Large intestine (tissue), 3 donors: ENCODE data around the gene VSIG8. TPM values are rescaled to one million over a fixed set of nuclear protein-coding genes. Genes with fewer than 3 reads are reported as not detected.

ENCODE experiments used
- DNase-seq, 2 donors: peaks; one replicate each; pipeline versions ENCODE4 v3.0.0 to v3.0.0-alpha.2; 2013
- H3K27ac ChIP-seq: one replicate; pipeline ENCODE4 v1.5.1; 2013; ENCODE audit warnings: low read length
- H3K27me3 ChIP-seq: 2 replicates; pipeline ENCODE4 v1.6.1; 2013; ENCODE audit warnings: low read length; ENCODE audit not compliant: control insufficient read depth, insufficient read depth
- H3K36me3 ChIP-seq: 2 replicates; pipeline ENCODE4 v1.6.1; 2013; ENCODE audit warnings: low read length; ENCODE audit not compliant: control insufficient read depth, insufficient read depth
- H3K4me1 ChIP-seq: one replicate; pipeline ENCODE4 v1.6.1; 2013; ENCODE audit warnings: low read length; ENCODE audit not compliant: control insufficient read depth, insufficient read depth
- H3K4me3 ChIP-seq: one replicate; pipeline ENCODE4 v1.5.1; 2013; ENCODE audit warnings: low read length
- H3K9me3 ChIP-seq: one replicate; pipeline ENCODE4 v1.6.1; 2013; ENCODE audit warnings: mild to moderate bottlenecking, low read depth, low read length, moderate library complexity; ENCODE audit not compliant: control insufficient read depth
- WGBS: methylation state at CpG from one replicate; pipeline ENCODE4 v1.1.5; 2013; ENCODE audit warnings: low lambda C conversion rate; ENCODE audit not compliant: insufficient coverage; 5-methylcytosine and 5-hydroxymethylcytosine counted together
- polyA plus RNA-seq: library from polyadenylated mRNA; unstranded; fragments of 120-200 nt; gene quantifications from one replicate; pipeline ENCODE4 v1.2.1, GENCODE V29; 2013

The VSIG8 gene
- polyA plus RNA-seq, 1 donor, result 0.06 TPM

DNA sequence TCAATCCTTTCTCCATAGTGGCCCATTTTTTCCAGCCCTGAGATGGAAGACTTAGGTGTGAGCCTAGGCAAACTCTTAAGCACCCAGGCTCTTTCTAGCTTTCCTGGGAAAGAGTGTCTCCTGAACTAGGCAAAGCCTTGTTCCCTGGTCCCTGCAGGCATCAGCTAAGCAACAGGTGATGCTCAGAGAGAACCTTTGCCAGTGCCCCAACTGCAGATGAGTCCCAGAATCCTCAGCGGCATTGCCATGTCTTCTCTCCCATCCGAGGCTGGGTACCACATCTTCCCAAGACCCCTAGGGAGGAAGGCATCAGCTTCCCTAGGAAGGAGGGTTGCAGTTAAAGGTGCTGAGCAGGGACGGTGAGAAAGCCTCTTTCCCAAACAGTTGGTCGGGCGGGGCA, 8.2 kb upstream of the VSIG8 start:
- Histone ChIP-seq H3K4me1 (peaks cover 17% of the 10 kb centered on the region), H3K27me3 (peaks cover 7% of the 10 kb centered on the region), H3K4me3 (no peak overlapping the region), H3K27ac (no peak overlapping the region), H3K36me3 (no peaks in the 10 kb centered on the region), H3K9me3 (no peaks in the 10 kb centered on the region)
- no CpG with 5 or more reads among the region's 5 CpGs for WGBS
- DNase-seq, result no peak

DNA sequence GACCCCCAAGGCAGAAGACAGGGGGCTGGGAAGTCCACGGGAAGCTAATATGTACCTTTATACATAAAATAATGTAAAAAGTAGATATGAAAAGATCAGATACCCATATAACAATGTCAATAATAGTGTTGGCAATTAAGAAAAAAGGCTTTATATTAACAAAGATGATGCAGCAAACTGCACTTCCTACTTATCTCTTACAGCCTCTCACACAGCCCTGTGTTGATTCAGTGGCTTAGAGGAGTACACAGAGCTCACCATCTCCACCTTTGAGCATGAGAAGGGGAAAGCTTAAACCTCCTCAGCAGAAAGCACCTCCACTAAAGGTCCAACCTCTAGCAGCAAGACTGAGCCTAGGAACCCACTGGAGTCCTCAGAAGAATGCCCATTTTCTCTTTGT, 7.2 kb upstream of the VSIG8 start:
- no peak for DNase-seq
- H3K27ac ChIP-seq, result no peak overlapping the region
- peaks cover 17% of the 10 kb centered on the region for H3K4me1 ChIP-seq
- peaks cover 7% of the 10 kb centered on the region for H3K27me3 ChIP-seq
- H3K9me3 ChIP-seq, result no peaks in the 10 kb centered on the region
- H3K4me3 ChIP-seq, result no peak overlapping the region
- no peaks in the 10 kb centered on the region for H3K36me3 ChIP-seq
- 100% methylated on average over 1 of the region's 1 CpG for WGBS

DNA sequence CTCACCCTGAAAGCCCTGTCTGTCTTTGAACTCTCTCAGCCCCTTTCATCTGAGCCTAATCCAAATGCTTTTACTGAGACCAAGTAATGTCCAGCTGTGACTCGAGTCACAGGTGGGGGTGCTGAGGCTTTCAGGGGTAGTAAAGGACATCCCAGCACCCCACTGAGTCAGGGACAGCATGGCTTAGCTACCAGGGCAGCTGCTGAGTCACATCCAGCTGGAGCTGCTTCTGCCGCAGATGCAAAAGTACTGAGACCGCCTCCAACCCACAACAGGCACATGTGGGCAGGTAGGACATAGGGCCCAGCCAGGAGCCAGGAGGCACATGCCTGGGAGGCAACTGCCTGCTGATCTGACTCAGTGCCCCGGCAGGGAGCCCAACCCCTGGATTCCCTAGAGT, 6.7 kb upstream of the VSIG8 start:
- no peaks in the 10 kb centered on the region for H3K9me3 ChIP-seq
- H3K4me1 ChIP-seq, result peaks cover 17% of the 10 kb centered on the region
- DNase-seq, result no peak
- no peaks in the 10 kb centered on the region for H3K36me3 ChIP-seq
- no peak overlapping the region for H3K27ac ChIP-seq
- no CpG with 5 or more reads among the region's 4 CpGs for WGBS
- H3K4me3 ChIP-seq, result no peak overlapping the region
- peaks cover 7% of the 10 kb centered on the region for H3K27me3 ChIP-seq

DNA sequence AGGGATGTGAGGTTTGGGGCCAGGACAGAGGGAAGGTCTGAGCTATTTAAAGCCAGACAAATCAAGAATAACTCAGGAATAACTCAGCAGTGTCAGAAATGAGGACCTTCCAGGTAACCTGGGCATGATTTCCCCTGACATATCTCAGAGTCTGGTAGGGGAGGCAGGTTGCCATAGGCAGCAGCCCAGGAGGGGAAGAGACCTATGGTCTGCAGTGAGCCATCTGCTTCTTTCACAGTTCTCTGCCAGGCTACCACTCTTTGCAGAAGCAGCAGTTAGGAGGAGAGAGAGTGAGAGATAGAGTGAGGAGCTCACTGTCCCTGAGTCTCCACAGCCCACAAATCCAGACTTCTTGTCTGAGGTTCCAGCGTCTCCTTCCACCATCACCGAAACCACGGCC, 6.3 kb upstream of the VSIG8 start:
- DNase-seq, result no peak
- H3K4me3 ChIP-seq, result no peak overlapping the region
- H3K4me1 ChIP-seq, result peaks cover 17% of the 10 kb centered on the region
- no peaks in the 10 kb centered on the region for H3K9me3 ChIP-seq
- WGBS, result no CpG with 5 or more reads among the region's 3 CpGs
- no peak overlapping the region for H3K27ac ChIP-seq
- peaks cover 7% of the 10 kb centered on the region for H3K27me3 ChIP-seq
- no peaks in the 10 kb centered on the region for H3K36me3 ChIP-seq

DNA sequence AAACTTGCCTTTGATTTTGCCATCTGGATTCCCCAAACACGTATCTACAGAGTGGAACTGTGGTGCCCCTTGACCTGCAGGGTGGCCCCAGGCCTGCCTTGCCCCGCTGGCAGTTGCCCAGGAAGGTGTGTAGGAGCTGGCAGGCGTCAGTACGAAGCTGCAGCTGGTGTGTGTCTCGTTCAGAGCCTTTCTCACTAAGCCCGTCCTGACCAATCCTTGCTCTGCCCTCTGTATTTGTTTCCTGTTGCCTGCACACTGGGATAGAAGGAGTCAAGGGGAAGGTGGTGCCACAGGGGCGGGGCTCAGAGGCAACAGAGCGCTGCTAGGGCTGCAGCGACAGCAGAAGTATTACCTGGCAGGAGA, 5.2 kb upstream of the VSIG8 start:
- Histone ChIP-seq H3K9me3 (no peaks in the 10 kb centered on the region), H3K36me3 (no peaks in the 10 kb centered on the region), H3K27me3 (peaks cover 3% of the 10 kb centered on the region), H3K4me3 (no peak overlapping the region), H3K27ac (peak overlapping the region; percentile 54), H3K4me1 (peaks cover 17% of the 10 kb centered on the region)
- peak; percentile 85 to 93 for DNase-seq
- WGBS, result no CpG with 5 or more reads among the region's 9 CpGs

DNA sequence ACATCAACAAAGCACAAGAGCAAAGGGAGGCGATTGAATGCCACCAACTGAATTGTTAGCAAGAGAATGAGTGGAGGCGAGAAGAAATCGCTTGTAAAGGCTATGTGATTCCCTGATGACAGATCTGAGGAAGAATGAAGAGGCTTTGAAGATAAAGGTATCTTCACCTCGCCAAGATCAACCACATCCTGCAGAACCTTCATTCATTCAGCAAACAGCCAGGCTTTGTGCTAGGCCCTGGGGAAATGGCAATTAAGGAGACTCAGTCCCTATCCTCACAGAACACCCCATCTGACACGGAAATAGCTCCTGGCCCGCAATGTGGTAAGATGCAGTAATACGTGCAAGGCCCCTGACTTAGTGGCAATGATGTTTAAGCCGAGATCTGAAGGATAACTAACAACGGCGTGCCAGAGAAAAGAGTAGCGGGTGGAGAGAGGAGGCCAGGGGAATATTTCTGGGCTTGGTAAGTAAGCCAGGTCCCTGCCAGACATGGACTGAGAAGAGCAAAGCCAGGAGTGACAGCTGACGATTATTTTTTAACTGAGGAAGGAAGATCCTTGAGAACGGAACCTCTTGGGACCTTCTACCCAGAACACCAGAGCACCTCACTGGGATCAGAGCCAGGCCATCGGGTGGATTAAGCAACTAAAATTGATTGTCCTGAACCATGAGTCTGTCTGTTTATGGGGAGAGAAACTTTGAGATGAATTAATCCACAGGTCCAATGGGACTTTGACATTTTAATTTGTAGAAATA, 4.6 kb upstream of the VSIG8 start:
- Histone ChIP-seq H3K4me1 (peaks cover 17% of the 10 kb centered on the region), H3K27ac (peak overlapping the region; percentile 34), H3K4me3 (no peak overlapping the region), H3K27me3 (peaks cover under 1% of the 10 kb centered on the region), H3K36me3 (no peaks in the 10 kb centered on the region), H3K9me3 (no peaks in the 10 kb centered on the region)
- WGBS, result 100% methylated on average over 3 of the region's 14 CpGs
- no peak for DNase-seq

DNA sequence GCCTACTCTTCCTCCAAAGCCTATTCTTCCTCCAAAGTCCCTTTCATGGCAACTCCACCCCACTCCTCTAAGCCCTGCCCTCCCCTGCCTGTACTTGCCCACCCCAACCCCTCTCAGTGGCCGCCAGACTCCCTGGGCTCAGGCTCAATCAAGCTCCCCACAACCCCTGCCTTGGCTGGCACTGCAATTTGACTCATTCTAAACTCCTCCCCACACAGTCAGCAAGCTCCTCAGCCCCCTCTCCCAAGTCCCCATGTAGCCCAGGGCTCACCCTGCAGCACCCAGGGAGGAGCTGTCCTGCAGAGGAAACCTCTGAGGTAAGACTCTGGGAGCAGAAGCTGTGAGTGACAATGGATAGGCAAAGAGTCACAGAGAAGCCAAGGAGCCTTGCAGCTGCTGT, 3.6 kb upstream of the VSIG8 start:
- no peaks in the 10 kb centered on the region for H3K9me3 ChIP-seq
- peaks cover 17% of the 10 kb centered on the region for H3K4me1 ChIP-seq
- no peak overlapping the region for H3K4me3 ChIP-seq
- no CpG with 5 or more reads among the region's 1 CpG for WGBS
- H3K27ac ChIP-seq, result no peak overlapping the region
- no peaks in the 10 kb centered on the region for H3K27me3 ChIP-seq
- no peak for DNase-seq
- H3K36me3 ChIP-seq, result no peaks in the 10 kb centered on the region

DNA sequence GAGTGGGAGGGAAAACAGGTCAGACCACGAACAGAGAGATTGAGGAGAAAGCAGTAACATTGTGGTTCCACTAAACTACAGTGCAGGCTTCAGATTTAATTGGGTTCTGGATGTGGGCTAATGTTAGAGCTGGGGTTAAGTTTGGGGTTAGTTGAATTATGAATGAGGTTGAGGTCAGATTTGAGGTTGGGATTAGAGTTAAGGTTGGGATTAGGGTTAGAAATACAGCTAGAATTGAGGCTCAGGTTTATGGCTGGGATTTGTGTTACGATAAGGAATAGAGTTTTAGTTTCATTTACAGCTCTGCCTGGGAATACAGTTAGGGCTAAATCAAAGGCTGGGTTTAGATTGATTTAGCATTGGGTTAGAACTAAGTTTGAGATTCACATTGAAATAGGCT, 1.8 kb upstream of the VSIG8 start:
- no CpG with 5 or more reads among the region's 2 CpGs for WGBS
- H3K9me3 ChIP-seq, result no peaks in the 10 kb centered on the region
- no peaks in the 10 kb centered on the region for H3K27me3 ChIP-seq

DNA sequence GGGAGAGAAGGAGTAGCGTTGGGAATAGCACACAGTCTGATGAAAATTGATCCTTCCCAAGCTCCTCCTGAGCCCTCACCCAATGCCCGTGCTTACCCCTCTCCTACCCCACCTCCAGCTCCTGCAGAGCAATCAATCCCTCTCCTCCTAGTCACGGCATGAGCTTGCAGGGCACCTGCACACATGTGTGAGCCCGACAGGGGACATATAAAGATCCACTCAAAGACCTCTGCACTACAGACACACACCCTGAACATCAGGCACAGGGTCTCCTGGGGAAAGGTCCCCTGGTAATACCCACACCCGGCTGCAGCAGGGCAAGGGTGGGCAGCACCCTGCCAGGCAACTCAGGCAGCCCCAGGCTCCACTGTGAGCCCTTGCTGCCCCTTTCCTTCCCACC, 426 bp downstream of the VSIG8 start:
- H3K4me1 ChIP-seq, result peaks cover 13% of the 10 kb centered on the region

More for the DNA sequence above, 1.8 kb upstream of the VSIG8 start:
- Histone ChIP-seq H3K4me1 (peaks cover 27% of the 10 kb centered on the region), H3K27ac (no peak overlapping the region), H3K4me3 (no peak overlapping the region), H3K36me3 (no peaks in the 10 kb centered on the region)
- no peak for DNase-seq

DNA sequence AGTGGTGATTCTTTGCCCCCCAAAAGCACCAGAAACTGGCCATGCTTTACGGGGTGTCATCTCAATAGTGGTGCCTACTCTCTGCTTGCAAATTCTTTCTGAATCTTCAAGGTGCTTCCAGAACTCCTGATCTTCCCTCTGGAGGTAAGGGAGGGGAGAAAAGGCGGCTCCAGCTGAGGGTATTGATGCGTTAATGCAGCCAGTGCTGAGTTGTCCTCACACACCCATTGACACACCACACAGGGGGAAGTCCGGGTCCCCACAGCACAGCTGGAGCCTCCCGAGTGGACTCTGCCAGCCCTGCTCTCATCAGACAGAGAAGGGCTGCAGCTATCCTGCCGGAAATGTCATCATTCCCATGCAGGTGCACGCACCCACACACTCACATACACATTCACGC, 1.2 kb downstream of the VSIG8 start:
- no CpG with 5 or more reads among the region's 8 CpGs for WGBS
- Histone ChIP-seq H3K36me3 (peaks cover 3% of the 10 kb centered on the region), H3K4me3 (no peak overlapping the region), H3K4me1 (peaks cover 10% of the 10 kb centered on the region), H3K27me3 (no peaks in the 10 kb centered on the region), H3K27ac (no peak overlapping the region), H3K9me3 (no peaks in the 10 kb centered on the region)
- DNase-seq, result no peak

More for the DNA sequence above, 426 bp downstream of the VSIG8 start:
- Histone ChIP-seq H3K36me3 (no peaks in the 10 kb centered on the region), H3K27me3 (no peaks in the 10 kb centered on the region), H3K4me3 (no peak overlapping the region), H3K27ac (no peak overlapping the region), H3K9me3 (no peaks in the 10 kb centered on the region)
- whole genome bisulfite sequencing, result no CpG with 5 or more reads among the region's 5 CpGs
- DNase-seq, result no peak

DNA sequence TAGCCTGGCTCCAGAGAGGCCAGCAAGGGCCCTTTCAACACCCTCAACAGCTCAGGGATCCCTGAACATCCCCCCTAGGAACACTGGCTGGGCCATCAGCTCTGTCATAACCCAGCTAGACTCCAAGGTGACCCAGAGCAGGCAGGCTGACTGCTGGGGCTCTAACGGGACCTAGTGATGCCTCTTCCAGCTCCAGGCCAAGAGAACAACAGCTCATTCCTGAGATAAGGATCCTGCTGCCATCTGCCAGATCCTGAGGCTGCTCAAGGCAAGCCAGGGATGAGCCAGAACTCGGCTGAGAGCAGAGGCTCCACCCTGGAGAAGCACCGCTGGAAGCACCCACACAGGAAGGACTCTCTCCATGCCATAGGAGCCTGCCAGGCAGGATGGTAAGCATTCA, 2.0 kb downstream of the VSIG8 start:
- no peaks in the 10 kb centered on the region for H3K27me3 ChIP-seq
- H3K9me3 ChIP-seq, result no peaks in the 10 kb centered on the region
- no peak overlapping the region for H3K27ac ChIP-seq
- H3K4me1 ChIP-seq, result peaks cover 10% of the 10 kb centered on the region
- DNase-seq, result no peak
- peaks cover 3% of the 10 kb centered on the region for H3K36me3 ChIP-seq
- no peak overlapping the region for H3K4me3 ChIP-seq
- no CpG with 5 or more reads among the region's 3 CpGs for WGBS
